Suprapubic skin (tissue), 2 donors: ENCODE data around the gene SMTNL2.

Source experiments
- EP300 ChIP-seq: sonication (generic); formaldehyde crosslinking; IDR thresholded peaks from one replicate; pipeline ENCODE4 v1.6.1; 2017; ENCODE audit warnings: antibody characterized with exemption
- POLR2A ChIP-seq, 2 donors: fragments of 450-650 bp; IDR thresholded peaks; one replicate each; pipeline ENCODE4 v1.6.1; 2017; ENCODE audit warnings: antibody characterized with exemption in 2 of 2, mild to moderate bottlenecking in 2 of 2, moderate library complexity in 2 of 2

DNA sequence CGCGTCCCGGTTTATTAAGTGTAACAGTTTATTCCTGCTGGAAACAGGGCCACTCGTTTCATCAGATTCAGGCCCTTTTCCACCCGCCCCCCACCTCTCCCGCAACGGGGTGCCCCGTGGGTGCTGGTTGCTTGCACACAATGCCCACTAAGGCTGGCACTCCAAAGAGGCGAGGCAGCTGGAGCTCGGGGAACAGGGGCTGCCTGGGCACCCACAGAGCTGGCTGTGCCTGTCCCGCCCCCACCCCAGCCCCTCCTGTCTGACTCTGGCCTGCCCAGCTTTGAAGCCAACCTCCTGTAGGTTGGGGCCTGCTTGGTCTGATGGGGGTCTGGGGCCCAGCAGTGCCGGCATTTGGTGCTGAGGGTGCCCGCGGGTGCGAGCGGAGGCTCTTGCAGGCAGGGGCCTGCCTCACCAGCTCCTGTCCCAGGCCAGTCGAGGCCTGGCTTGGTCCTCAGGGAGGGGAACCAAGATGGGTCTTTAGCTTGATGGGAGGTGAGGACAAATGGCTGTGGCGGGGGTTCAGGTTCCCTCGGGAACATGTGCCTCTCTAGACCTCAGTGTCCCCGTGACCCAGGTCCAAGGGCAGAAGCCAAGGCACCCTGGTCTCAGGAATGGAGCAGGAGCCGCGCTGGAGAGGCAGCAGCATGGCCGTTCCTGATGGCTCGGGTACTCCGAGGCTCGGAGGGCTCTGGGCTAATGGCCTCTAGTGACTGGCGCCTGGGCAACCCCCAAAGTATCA, 49.2 kb upstream of the SMTNL2 start:
- no peak for TF ChIP-seq EP300
- no peak for TF ChIP-seq POLR2A (IDR thresholded peaks at IDR 0.05)
